ENCODE data around the gene BLOC1S6. TPM values are rescaled to one million over a fixed set of nuclear protein-coding genes. Genes with fewer than 3 reads are reported as not detected.

The BLOC1S6 gene
- 10 to 100 TPM; 21.3 to 39.6 (median 30.0) TPM for total RNA-seq
- long read RNA-seq, donor 1, full-length matches to known transcripts, result 21 of 21 reads
- long read RNA-seq, donor 1, partial matches to known transcripts, result 0 of 21 reads
- long read RNA-seq, donor 1, other reads (novel, unspliced or antisense), result 0 of 21 reads
- long read RNA-seq, donor 2, full-length matches to known transcripts, result 8 of 9 reads
- long read RNA-seq, donor 2, partial matches to known transcripts, result 0 of 9 reads
- long read RNA-seq, donor 2, other reads (novel, unspliced or antisense), result 1 of 9 reads

- intact Hi-C loops (cut with DNase I, micrococcal nuclease), result no loop called here
- no peak for TF ChIP-seq CTCF (IDR thresholded peaks at IDR 0.05)
- Histone ChIP-seq H3K4me1 (ENCODE audit: low read depth) (peaks cover 21% of the 10 kb centered on the region), H3K4me3 (peak within 1 kb of the TSS; percentile 60), H3K36me3 (ENCODE audit: low read depth) (peaks cover 5% of the 10 kb centered on the region), H3K9me3 (no peaks in the 10 kb centered on the region)
- DNase-seq (peak; percentile 92 to 93 (median 93)), ATAC-seq (peak; percentile 95)
Measured at GRCh38 chr15:45587095-45587862, at the start of gene BLOC1S6. BLOC1S6 (plus strand) TSS chr15:45587379; CDS start chr15:45587444, 65 bp downstream.

- H3K36me3 ChIP-seq (ENCODE audit: low read depth), result no peaks in the 10 kb centered on the region
- intact Hi-C loops (cut with DNase I, micrococcal nuclease), result no loop called here
- H3K9me3 ChIP-seq, result no peaks in the 10 kb centered on the region
- H3K4me1 ChIP-seq (ENCODE audit: low read depth), result no peaks in the 10 kb centered on the region
- ATAC-seq, result peak; percentile 88
- no peak overlapping the region for H3K4me3 ChIP-seq
- DNase-seq, result no peak
- no peak for TF ChIP-seq CTCF (IDR thresholded peaks at IDR 0.05)
Measured at GRCh38 chr15:45539680-45540079, 47.5 kb upstream of the BLOC1S6 start.

GRCh38 chr15:45540531-45540930 lies 46.6 kb upstream of the BLOC1S6 start:
- Histone ChIP-seq H3K4me3 (no peak overlapping the region), H3K36me3 (ENCODE audit: low read depth) (no peaks in the 10 kb centered on the region), H3K9me3 (no peaks in the 10 kb centered on the region), H3K4me1 (ENCODE audit: low read depth) (no peaks in the 10 kb centered on the region)
- no peak for DNase-seq
- TF ChIP-seq CTCF (IDR thresholded peaks at IDR 0.05), result no peak
- ATAC-seq, result no peak
- intact Hi-C loops (cut with DNase I, micrococcal nuclease), result no loop called here

- Histone ChIP-seq H3K4me1 (ENCODE audit: low read depth) (no peaks in the 10 kb centered on the region), H3K9me3 (no peaks in the 10 kb centered on the region), H3K36me3 (ENCODE audit: low read depth) (no peaks in the 10 kb centered on the region), H3K4me3 (no peak overlapping the region)
- ATAC-seq (no peak), DNase-seq (no peak)
- intact Hi-C loops (cut with DNase I, micrococcal nuclease), result no loop called here
- TF ChIP-seq CTCF (IDR thresholded peaks at IDR 0.05), result no peak
Measured at GRCh38 chr15:45543051-45543450, 44.1 kb upstream of the BLOC1S6 start.

- DNase-seq, result no peak
- ATAC-seq, result no peak
- H3K36me3 ChIP-seq (ENCODE audit: low read depth), result no peaks in the 10 kb centered on the region
Measured at GRCh38 chr15:45544266-45545023, 42.7 kb upstream of the BLOC1S6 start.

More at GRCh38 chr15:45544266-45545023, 42.7 kb upstream of the BLOC1S6 start:
- intact Hi-C loops (cut with DNase I, micrococcal nuclease), result no loop called here
- Histone ChIP-seq H3K4me3 (no peak overlapping the region), H3K4me1 (ENCODE audit: low read depth) (no peaks in the 10 kb centered on the region), H3K9me3 (no peaks in the 10 kb centered on the region)
- no peak for TF ChIP-seq CTCF (IDR thresholded peaks at IDR 0.05)
